Embryonic facial prominence (tissue), 1 donor: Measurements from ENCODE around the gene PIK3CB.
"Not testable (repeated sequence)": the region's sequence is repeated elsewhere in the genome, so short reads cannot be mapped to it uniquely, and the experiment has no call there.

Experiments used
- DNase-seq: peaks from one replicate; pipeline ENCODE4 v3.0.0-alpha.2; 2016; ENCODE audit errors: extremely low spot score

The PIK3CB gene

GRCh38 chr3:138609898-138610266 is 224.8 kb downstream of the PIK3CB start:
- no peak for DNase-seq

GRCh38 chr3:138608322-138609135 is 226.2 kb downstream of the PIK3CB start, which contains the start of gene FAIM:
TSS of gene FAIM (plus strand) at chr3:138608771. CDS start at chr3:138619727, 10,956 bp downstream.
- peak; percentile 34 for DNase-seq

GRCh38 chr3:138604106-138604595 is 230.6 kb downstream of the PIK3CB start:
- not testable (repeated sequence) for DNase-seq
